DOHH2 (cell line): Measurements from ENCODE around the gene SMIM15.

Experiments
- H3F3A ChIP-seq: fragments of 200-600 bp; sonication (generic), shearing (Covaris generic); 2 replicates; pipeline ENCODE4 v1.6.0; 2016; ENCODE audit warnings: antibody characterized with exemption, mild to moderate bottlenecking; ENCODE audit not compliant: control insufficient read depth, insufficient read depth
- H3K27ac ChIP-seq: fragments of 200-600 bp; sonication (generic); 2 replicates; pipeline ENCODE4 v1.5.1; 2014; ENCODE audit warnings: low read depth, mild to moderate bottlenecking, low read length, moderate library complexity
- H3K27me3 ChIP-seq: fragments of 200-600 bp; sonication (generic); 2 replicates; pipeline ENCODE4 v1.6.1; 2014; ENCODE audit warnings: mild to moderate bottlenecking, low read length, mixed read lengths; ENCODE audit not compliant: control insufficient read depth
- H3K36me3 ChIP-seq: fragments of 200-600 bp; sonication (generic); 2 replicates; pipeline ENCODE4 v1.6.1; 2014; ENCODE audit warnings: mild to moderate bottlenecking, low read length, moderate library complexity, mixed read lengths; ENCODE audit not compliant: control insufficient read depth
- H3K4me1 ChIP-seq: fragments of 200-600 bp; sonication (generic); 2 replicates; pipeline ENCODE4 v1.6.1; 2014; ENCODE audit warnings: mild to moderate bottlenecking, low read length, mixed read lengths; ENCODE audit not compliant: control insufficient read depth
- H3K4me2 ChIP-seq: fragments of 200-600 bp; sonication (generic); 2 replicates; pipeline ENCODE4 v1.6.0; 2014; ENCODE audit warnings: mild to moderate bottlenecking, low read length, moderate library complexity
- H3K4me3 ChIP-seq: fragments of 200-600 bp; sonication (generic); 2 replicates; pipeline ENCODE4 v1.5.1; 2014; ENCODE audit warnings: mild to moderate bottlenecking, low read length, mixed read lengths
- H3K79me2 ChIP-seq: fragments of 200-600 bp; sonication (generic); 2 replicates; pipeline ENCODE4 v1.6.1; 2014; ENCODE audit warnings: mild to moderate bottlenecking, low read length, mixed read lengths; ENCODE audit not compliant: control insufficient read depth
- H3K9me2 ChIP-seq: fragments of 200-600 bp; sonication (generic); replicated peaks from 2 replicates; pipeline ENCODE4 v1.6.1; 2014; ENCODE audit warnings: mild to moderate bottlenecking, low read length, mixed read lengths; ENCODE audit not compliant: control insufficient read depth
- H3K9me3 ChIP-seq: fragments of 200-600 bp; sonication (generic); 2 replicates; pipeline ENCODE4 v1.6.1; 2014; ENCODE audit warnings: antibody characterized with exemption, low read length, mixed read lengths; ENCODE audit not compliant: control insufficient read depth, insufficient read depth
- H4K20me1 ChIP-seq: fragments of 200-600 bp; sonication (generic); 2 replicates; pipeline ENCODE4 v1.6.0; 2014; ENCODE audit warnings: low read depth, mild to moderate bottlenecking, antibody characterized with exemption, low read length, moderate library complexity; ENCODE audit not compliant: control insufficient read depth, insufficient read depth
- CTCF ChIP-seq: fragments of 200-600 bp; sonication (generic); IDR thresholded peaks from one replicate; pipeline ENCODE4 v1.5.1; 2014; ENCODE audit warnings: antibody characterized with exemption, mild to moderate bottlenecking, low read depth, low read length; ENCODE audit not compliant: poor library complexity, severe bottlenecking
- EZH2phosphoT487 ChIP-seq: fragments of 200-600 bp; sonication (generic); IDR thresholded peaks from 2 replicates; pipeline ENCODE4 v1.6.1; 2017; ENCODE audit warnings: borderline replicate concordance, mild to moderate bottlenecking, antibody characterized with exemption, low read length, moderate library complexity, mixed read lengths

Gene SMIM15

DNA sequence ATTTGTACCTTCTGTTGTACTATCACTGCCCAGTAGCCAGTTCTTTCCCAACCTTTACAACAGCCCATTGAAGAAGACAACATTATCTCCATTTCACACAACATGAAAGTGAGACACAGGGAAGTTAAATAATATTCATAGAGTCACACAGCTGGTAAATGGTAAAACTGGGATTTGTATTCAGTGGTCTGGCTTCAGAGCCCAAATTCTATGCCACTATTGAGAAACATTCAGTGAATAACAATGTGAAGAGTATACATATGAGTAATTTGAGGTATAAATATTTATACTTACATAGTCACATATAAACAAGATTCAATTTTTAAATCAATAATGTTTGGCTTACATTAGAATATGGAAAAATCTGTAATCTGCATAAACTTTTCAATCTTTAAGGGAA is 13.8 kb downstream of the SMIM15 start:
- no peak overlapping the region for H3K27ac ChIP-seq
- no peaks in the 10 kb centered on the region for H3K36me3 ChIP-seq
- H3K27me3 ChIP-seq, result no peaks in the 10 kb centered on the region
- H3K9me2 ChIP-seq, result no peaks in the 10 kb centered on the region
- no peak overlapping the region for H3K4me3 ChIP-seq
- no peaks in the 10 kb centered on the region for H3K4me1 ChIP-seq
- no peak overlapping the region for H3K4me2 ChIP-seq
- no peaks in the 10 kb centered on the region for H3K79me2 ChIP-seq
- no peaks in the 10 kb centered on the region for H3K9me3 ChIP-seq
- TF ChIP-seq CTCF, result no peak
- TF ChIP-seq EZH2phosphoT487, result no peak
- no peaks in the 10 kb centered on the region for H4K20me1 ChIP-seq
- H3F3A ChIP-seq, result no peaks in the 10 kb centered on the region

- no peaks in the 10 kb centered on the region for H3K36me3 ChIP-seq
- H3K27me3 ChIP-seq, result no peaks in the 10 kb centered on the region
- H3K4me3 ChIP-seq, result no peak overlapping the region
- no peak overlapping the region for H3K27ac ChIP-seq
- H3K9me2 ChIP-seq, result no peaks in the 10 kb centered on the region
- H3K9me3 ChIP-seq, result no peaks in the 10 kb centered on the region
- H4K20me1 ChIP-seq, result no peaks in the 10 kb centered on the region
- no peaks in the 10 kb centered on the region for H3K4me1 ChIP-seq
- H3F3A ChIP-seq, result no peaks in the 10 kb centered on the region
- H3K79me2 ChIP-seq, result no peaks in the 10 kb centered on the region
- TF ChIP-seq CTCF (no peak), EZH2phosphoT487 (no peak)
- H3K4me2 ChIP-seq, result no peak overlapping the region
These were observed 19.5 kb downstream of the SMIM15 start for GRCh38 chr5:61142811-61143210.

DNA sequence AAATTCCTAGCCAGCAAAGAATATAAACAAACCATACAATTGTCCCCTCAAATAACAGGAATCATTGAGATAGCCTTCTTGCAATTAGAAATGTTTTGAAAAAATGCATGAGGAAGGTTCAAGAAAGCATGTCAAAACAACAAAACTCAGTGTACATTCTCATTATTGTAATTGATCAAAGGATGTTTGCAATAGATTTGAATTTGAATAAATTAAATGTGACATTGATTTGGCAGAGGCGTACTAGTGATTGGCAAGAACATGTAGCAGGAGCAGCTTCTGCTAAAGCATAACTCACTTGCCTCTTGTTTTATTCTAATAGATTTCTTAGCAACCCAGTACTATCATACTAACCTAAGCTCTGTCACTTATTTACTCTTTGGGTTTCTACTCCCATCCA is 19.9 kb downstream of the SMIM15 start:
- Histone ChIP-seq H3F3A (no peaks in the 10 kb centered on the region), H3K27me3 (no peaks in the 10 kb centered on the region), H4K20me1 (no peaks in the 10 kb centered on the region), H3K9me3 (no peaks in the 10 kb centered on the region), H3K4me2 (no peak overlapping the region), H3K27ac (no peak overlapping the region), H3K9me2 (no peaks in the 10 kb centered on the region), H3K79me2 (no peaks in the 10 kb centered on the region), H3K36me3 (no peaks in the 10 kb centered on the region), H3K4me1 (no peaks in the 10 kb centered on the region), H3K4me3 (no peak overlapping the region)
- no peak for TF ChIP-seq EZH2phosphoT487
- no peak for TF ChIP-seq CTCF

GRCh38 chr5:61141801-61142200 is 20.5 kb downstream of the SMIM15 start:
- Histone ChIP-seq H3K4me1 (no peaks in the 10 kb centered on the region), H3K9me3 (no peaks in the 10 kb centered on the region), H4K20me1 (no peaks in the 10 kb centered on the region), H3K4me2 (no peak overlapping the region), H3K27ac (no peak overlapping the region), H3K9me2 (no peaks in the 10 kb centered on the region), H3K79me2 (no peaks in the 10 kb centered on the region), H3K36me3 (no peaks in the 10 kb centered on the region), H3K4me3 (no peak overlapping the region), H3F3A (no peaks in the 10 kb centered on the region), H3K27me3 (no peaks in the 10 kb centered on the region)
- TF ChIP-seq CTCF (no peak), EZH2phosphoT487 (no peak)
